DOHH2 (cell line): ENCODE results near the gene MUL1.

Experiments used
- H3F3A ChIP-seq: fragments of 200-600 bp; sonication (generic), shearing (Covaris generic); 2 replicates; pipeline ENCODE4 v1.6.0; 2016; ENCODE audit warnings: antibody characterized with exemption, mild to moderate bottlenecking; ENCODE audit not compliant: control insufficient read depth, insufficient read depth
- H3K27ac ChIP-seq: fragments of 200-600 bp; sonication (generic); 2 replicates; pipeline ENCODE4 v1.5.1; 2014; ENCODE audit warnings: low read depth, mild to moderate bottlenecking, low read length, moderate library complexity
- H3K27me3 ChIP-seq: fragments of 200-600 bp; sonication (generic); 2 replicates; pipeline ENCODE4 v1.6.1; 2014; ENCODE audit warnings: mild to moderate bottlenecking, low read length, mixed read lengths; ENCODE audit not compliant: control insufficient read depth
- H3K36me3 ChIP-seq: fragments of 200-600 bp; sonication (generic); 2 replicates; pipeline ENCODE4 v1.6.1; 2014; ENCODE audit warnings: mild to moderate bottlenecking, low read length, moderate library complexity, mixed read lengths; ENCODE audit not compliant: control insufficient read depth
- H3K4me1 ChIP-seq: fragments of 200-600 bp; sonication (generic); 2 replicates; pipeline ENCODE4 v1.6.1; 2014; ENCODE audit warnings: mild to moderate bottlenecking, low read length, mixed read lengths; ENCODE audit not compliant: control insufficient read depth
- H3K4me2 ChIP-seq: fragments of 200-600 bp; sonication (generic); 2 replicates; pipeline ENCODE4 v1.6.0; 2014; ENCODE audit warnings: mild to moderate bottlenecking, low read length, moderate library complexity
- H3K4me3 ChIP-seq: fragments of 200-600 bp; sonication (generic); 2 replicates; pipeline ENCODE4 v1.5.1; 2014; ENCODE audit warnings: mild to moderate bottlenecking, low read length, mixed read lengths
- H3K79me2 ChIP-seq: fragments of 200-600 bp; sonication (generic); 2 replicates; pipeline ENCODE4 v1.6.1; 2014; ENCODE audit warnings: mild to moderate bottlenecking, low read length, mixed read lengths; ENCODE audit not compliant: control insufficient read depth
- H3K9me2 ChIP-seq: fragments of 200-600 bp; sonication (generic); replicated peaks from 2 replicates; pipeline ENCODE4 v1.6.1; 2014; ENCODE audit warnings: mild to moderate bottlenecking, low read length, mixed read lengths; ENCODE audit not compliant: control insufficient read depth
- H3K9me3 ChIP-seq: fragments of 200-600 bp; sonication (generic); 2 replicates; pipeline ENCODE4 v1.6.1; 2014; ENCODE audit warnings: antibody characterized with exemption, low read length, mixed read lengths; ENCODE audit not compliant: control insufficient read depth, insufficient read depth
- H4K20me1 ChIP-seq: fragments of 200-600 bp; sonication (generic); 2 replicates; pipeline ENCODE4 v1.6.0; 2014; ENCODE audit warnings: low read depth, mild to moderate bottlenecking, antibody characterized with exemption, low read length, moderate library complexity; ENCODE audit not compliant: control insufficient read depth, insufficient read depth
- EZH2phosphoT487 ChIP-seq: fragments of 200-600 bp; sonication (generic); IDR thresholded peaks from 2 replicates; pipeline ENCODE4 v1.6.1; 2017; ENCODE audit warnings: borderline replicate concordance, mild to moderate bottlenecking, antibody characterized with exemption, low read length, moderate library complexity, mixed read lengths
- TF ChIP-seq, protein P1 (sequence below): fragments of 200-600 bp; sonication (generic); IDR thresholded peaks from one replicate; pipeline ENCODE4 v1.5.1; 2014; ENCODE audit warnings: antibody characterized with exemption, mild to moderate bottlenecking, low read depth, low read length; ENCODE audit not compliant: poor library complexity, severe bottlenecking

Gene MUL1

DNA sequence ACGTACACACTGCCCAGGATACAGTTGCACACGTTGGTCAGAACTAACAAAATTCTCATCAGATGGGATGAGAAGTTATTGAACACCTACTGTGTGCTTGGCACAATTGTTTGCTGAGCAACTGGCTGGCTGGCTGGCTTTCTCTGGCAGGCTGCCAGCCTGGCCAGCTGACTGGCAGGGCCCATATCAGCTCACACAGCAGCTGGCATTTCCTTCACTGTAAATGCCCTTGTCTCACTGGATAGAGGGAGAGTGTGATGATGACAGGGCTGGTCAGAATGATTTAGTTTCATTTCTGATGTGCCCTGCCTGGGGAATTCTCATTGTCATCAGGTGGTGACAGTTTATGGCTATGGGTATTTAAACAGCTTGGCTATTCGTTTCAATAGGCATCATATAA, 37.8 kb downstream of the MUL1 start:
- Histone ChIP-seq H3K4me1 (no peaks in the 10 kb centered on the region), H3K4me2 (no peak overlapping the region), H3K36me3 (no peaks in the 10 kb centered on the region), H3K79me2 (no peaks in the 10 kb centered on the region), H3K27me3 (peaks cover 3% of the 10 kb centered on the region; the same call in 1 of the 2 replicates), H3K9me2 (no peaks in the 10 kb centered on the region), H3K4me3 (no peak overlapping the region), H3K27ac (no peak overlapping the region), H4K20me1 (no peaks in the 10 kb centered on the region), H3F3A (no peaks in the 10 kb centered on the region), H3K9me3 (no peaks in the 10 kb centered on the region)
- no peak for TF ChIP-seq EZH2phosphoT487
- TF ChIP-seq, protein P1, sequence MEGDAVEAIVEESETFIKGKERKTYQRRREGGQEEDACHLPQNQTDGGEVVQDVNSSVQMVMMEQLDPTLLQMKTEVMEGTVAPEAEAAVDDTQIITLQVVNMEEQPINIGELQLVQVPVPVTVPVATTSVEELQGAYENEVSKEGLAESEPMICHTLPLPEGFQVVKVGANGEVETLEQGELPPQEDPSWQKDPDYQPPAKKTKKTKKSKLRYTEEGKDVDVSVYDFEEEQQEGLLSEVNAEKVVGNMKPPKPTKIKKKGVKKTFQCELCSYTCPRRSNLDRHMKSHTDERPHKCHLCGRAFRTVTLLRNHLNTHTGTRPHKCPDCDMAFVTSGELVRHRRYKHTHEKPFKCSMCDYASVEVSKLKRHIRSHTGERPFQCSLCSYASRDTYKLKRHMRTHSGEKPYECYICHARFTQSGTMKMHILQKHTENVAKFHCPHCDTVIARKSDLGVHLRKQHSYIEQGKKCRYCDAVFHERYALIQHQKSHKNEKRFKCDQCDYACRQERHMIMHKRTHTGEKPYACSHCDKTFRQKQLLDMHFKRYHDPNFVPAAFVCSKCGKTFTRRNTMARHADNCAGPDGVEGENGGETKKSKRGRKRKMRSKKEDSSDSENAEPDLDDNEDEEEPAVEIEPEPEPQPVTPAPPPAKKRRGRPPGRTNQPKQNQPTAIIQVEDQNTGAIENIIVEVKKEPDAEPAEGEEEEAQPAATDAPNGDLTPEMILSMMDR = no peak

DNA sequence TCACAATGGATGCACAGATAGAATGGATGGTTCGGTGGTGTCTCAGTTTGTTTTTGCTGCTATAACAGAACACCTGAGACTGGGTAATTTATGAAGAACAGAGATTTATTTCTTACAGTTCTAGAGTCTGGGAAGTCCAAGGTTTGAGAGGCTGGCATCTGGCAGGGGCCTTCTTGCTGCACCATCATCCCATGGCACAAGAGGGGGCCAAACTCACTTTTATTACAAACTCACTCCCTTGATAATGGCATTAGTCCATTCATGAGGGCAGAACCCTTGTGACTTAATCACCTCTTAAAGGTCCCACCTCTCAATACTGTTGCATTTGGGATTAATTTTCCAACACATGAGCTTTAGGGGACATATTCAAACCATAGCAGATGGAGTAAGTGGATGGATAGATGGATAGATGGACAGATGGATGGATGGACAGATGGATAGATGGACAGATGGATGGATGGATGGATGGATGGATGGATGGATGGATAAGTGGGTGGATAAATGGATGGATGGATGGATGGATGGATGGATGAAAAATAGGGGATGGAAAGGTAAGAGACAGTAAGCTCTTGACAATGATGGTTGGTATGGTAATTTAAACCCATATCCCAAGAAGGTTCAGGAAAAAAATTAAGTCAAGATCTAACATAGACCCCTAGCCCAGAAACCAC, 38.4 kb downstream of the MUL1 start:
- Histone ChIP-seq H3K27ac (no peak overlapping the region), H3K36me3 (no peaks in the 10 kb centered on the region), H3K27me3 (peaks cover 3% of the 10 kb centered on the region; the same call in 1 of the 2 replicates), H3K79me2 (no peaks in the 10 kb centered on the region), H4K20me1 (no peaks in the 10 kb centered on the region), H3K9me2 (no peaks in the 10 kb centered on the region), H3K9me3 (no peaks in the 10 kb centered on the region), H3F3A (no peaks in the 10 kb centered on the region), H3K4me1 (no peaks in the 10 kb centered on the region), H3K4me2 (no peak overlapping the region), H3K4me3 (no peak overlapping the region)
- TF ChIP-seq, protein P1 = no peak
- no peak for TF ChIP-seq EZH2phosphoT487

DNA sequence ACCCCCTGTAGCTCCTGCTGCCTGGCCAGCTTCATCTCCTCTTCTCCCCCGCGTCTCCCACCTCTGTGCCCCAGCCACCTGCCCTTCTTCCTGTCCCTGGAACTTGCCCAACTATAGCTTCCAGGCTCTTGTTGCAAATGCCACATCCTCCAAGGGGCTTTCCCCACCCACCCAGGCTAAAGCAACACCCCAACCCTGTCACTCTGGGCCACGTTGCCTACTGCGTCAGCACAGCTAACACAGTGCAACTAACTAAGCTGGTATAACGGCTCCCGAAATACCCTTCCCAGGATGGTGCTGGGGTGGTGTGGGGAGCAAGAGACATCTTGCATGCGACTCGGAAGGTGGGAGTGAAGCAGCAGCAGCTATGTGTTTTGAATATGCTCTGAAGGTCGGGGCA, 41.7 kb downstream of the MUL1 start:
- Histone ChIP-seq H3K9me2 (no peaks in the 10 kb centered on the region), H3F3A (no peaks in the 10 kb centered on the region), H3K4me2 (no peak overlapping the region), H3K36me3 (no peaks in the 10 kb centered on the region), H3K9me3 (no peaks in the 10 kb centered on the region), H3K27ac (no peak overlapping the region), H3K79me2 (no peaks in the 10 kb centered on the region), H4K20me1 (no peaks in the 10 kb centered on the region), H3K27me3 (peaks cover 3% of the 10 kb centered on the region; the same call in 1 of the 2 replicates), H3K4me3 (no peak overlapping the region), H3K4me1 (no peaks in the 10 kb centered on the region)
- TF ChIP-seq, protein P1 = no peak
- no peak for TF ChIP-seq EZH2phosphoT487
